Suprapubic skin (tissue), 4 donors: ENCODE results near the gene ZDHHC11B.

Source experiments
- EP300 ChIP-seq: sonication (generic); formaldehyde crosslinking; IDR thresholded peaks from one replicate; pipeline ENCODE4 v1.6.1; 2017; ENCODE audit warnings: antibody characterized with exemption
- POLR2A ChIP-seq, 2 donors: fragments of 450-650 bp; IDR thresholded peaks; one replicate each; pipeline ENCODE4 v1.6.1; 2017; ENCODE audit warnings: antibody characterized with exemption in 2 of 2, mild to moderate bottlenecking in 2 of 2, moderate library complexity in 2 of 2
- POLR2AphosphoS5 ChIP-seq, 3 donors: sonication (generic); formaldehyde crosslinking; IDR thresholded peaks; one replicate each; pipeline ENCODE4 v1.6.1; 2017; ENCODE audit warnings: antibody characterized with exemption in 3 of 3
- TF ChIP-seq, protein P1 (sequence below), 2 donors: fragments of 200-600 bp in 1 of 2; fragments of 450-650 bp in 1 of 2; sonication (generic) in 1 of 2; IDR thresholded peaks; one replicate each; pipeline ENCODE4 v1.5.1; 2016 to 2019; ENCODE audit warnings: antibody characterized with exemption in 2 of 2, mild to moderate bottlenecking in 1 of 2, moderate library complexity in 1 of 2

DNA sequence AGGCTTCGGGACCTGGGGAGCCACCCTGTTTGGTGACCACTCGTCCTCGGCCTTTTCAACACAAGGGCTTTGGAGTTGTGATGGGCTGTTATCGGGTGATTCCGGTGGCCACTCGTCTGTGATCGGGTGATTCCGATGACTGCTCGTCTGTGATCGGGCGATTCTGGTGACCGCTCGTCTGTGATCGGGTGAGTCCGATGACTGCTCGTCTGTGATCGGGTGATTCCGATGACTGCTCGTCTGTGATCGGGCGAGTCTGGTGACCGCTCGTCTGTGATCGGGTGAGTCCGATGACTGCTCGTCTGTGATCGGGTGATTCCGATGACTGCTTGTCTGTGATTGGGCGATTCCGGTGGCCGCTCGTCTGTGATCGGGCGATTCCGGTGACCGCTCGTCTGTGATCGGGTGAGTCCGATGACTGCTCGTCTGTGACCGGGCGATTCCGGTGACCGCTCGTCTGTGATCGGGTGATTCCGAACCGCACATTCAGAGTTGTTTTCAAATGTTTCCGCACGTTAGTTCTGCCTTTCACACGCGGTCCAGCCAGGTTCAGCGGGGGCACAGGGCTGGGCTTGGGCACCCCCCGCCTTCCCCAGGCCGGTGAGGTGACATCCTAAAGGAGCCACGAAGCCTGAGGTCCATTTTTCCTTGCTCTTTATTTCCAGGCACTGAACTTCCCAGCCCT lies 121.6 kb downstream of the ZDHHC11B start:
- TF ChIP-seq, protein P1, sequence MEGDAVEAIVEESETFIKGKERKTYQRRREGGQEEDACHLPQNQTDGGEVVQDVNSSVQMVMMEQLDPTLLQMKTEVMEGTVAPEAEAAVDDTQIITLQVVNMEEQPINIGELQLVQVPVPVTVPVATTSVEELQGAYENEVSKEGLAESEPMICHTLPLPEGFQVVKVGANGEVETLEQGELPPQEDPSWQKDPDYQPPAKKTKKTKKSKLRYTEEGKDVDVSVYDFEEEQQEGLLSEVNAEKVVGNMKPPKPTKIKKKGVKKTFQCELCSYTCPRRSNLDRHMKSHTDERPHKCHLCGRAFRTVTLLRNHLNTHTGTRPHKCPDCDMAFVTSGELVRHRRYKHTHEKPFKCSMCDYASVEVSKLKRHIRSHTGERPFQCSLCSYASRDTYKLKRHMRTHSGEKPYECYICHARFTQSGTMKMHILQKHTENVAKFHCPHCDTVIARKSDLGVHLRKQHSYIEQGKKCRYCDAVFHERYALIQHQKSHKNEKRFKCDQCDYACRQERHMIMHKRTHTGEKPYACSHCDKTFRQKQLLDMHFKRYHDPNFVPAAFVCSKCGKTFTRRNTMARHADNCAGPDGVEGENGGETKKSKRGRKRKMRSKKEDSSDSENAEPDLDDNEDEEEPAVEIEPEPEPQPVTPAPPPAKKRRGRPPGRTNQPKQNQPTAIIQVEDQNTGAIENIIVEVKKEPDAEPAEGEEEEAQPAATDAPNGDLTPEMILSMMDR (IDR thresholded peaks at IDR 0.05) = no peak
- TF ChIP-seq POLR2A (IDR thresholded peaks at IDR 0.05) (no peak), POLR2AphosphoS5 (IDR thresholded peaks at IDR 0.05) (no peak), EP300 (no peak)
